Thoracic aorta (tissue), 2 donors: ENCODE data around the gene TRMT44. TPM values are rescaled to one million over a fixed set of nuclear protein-coding genes. Genes with fewer than 3 reads are reported as not detected.

Experiments
- ATAC-seq: fragments of 150-250 bp; one replicate; pipeline ENCODE4 v1.8.0; 2017; ENCODE audit warnings: low read depth; ENCODE audit not compliant: insufficient number of reproducible peaks, low FRiP score
- DNase-seq: peaks from one replicate; pipeline ENCODE4 v3.0.0-alpha.2; 2020; ENCODE audit warnings: low spot score
- H3K27ac ChIP-seq, 2 donors: fragments of 200-600 bp; sonication (generic); 1 replicate in 1 of 2; 2 replicates in 1 of 2; pipeline ENCODE4 v1.5.1; 2016; ENCODE audit warnings: mild to moderate bottlenecking in 2 of 2, moderate library complexity in 2 of 2
- H3K27me3 ChIP-seq: fragments of 200-600 bp; sonication (generic); replicated peaks from 2 replicates; pipeline ENCODE4 v1.6.0; 2016; ENCODE audit warnings: mild to moderate bottlenecking; ENCODE audit not compliant: insufficient read depth
- H3K36me3 ChIP-seq: fragments of 200-600 bp; sonication (generic); one replicate; pipeline ENCODE4 v1.5.1; 2016
- H3K4me1 ChIP-seq, 2 donors: fragments of 200-600 bp; sonication (generic); 1 replicate in 1 of 2; 2 replicates in 1 of 2; pipeline versions ENCODE4 v1.5.1 to v1.6.0; 2016; ENCODE audit warnings: low read depth in 2 of 2, mild to moderate bottlenecking in 1 of 2; ENCODE audit not compliant: control insufficient read depth in 1 of 2
- H3K4me3 ChIP-seq: fragments of 200-600 bp; sonication (generic); 2 replicates; pipeline ENCODE4 v1.5.1; 2016; ENCODE audit warnings: mild to moderate bottlenecking
- H3K9me3 ChIP-seq: fragments of 200-600 bp; sonication (generic); 2 replicates; pipeline ENCODE4 v1.5.1; 2016
- total RNA-seq, 2 donors: library from RNA; depleted of rRNA; stranded (reverse); fragments of >200 nt; gene quantifications; one replicate each; pipeline versions ENCODE4 v1.1.0 to v1.2.3, GENCODE V29; 2016
- TF ChIP-seq, protein P1 (sequence below): fragments of 200-600 bp; sonication (generic); IDR thresholded peaks from one replicate; pipeline ENCODE4 v1.5.1; 2019; ENCODE audit warnings: antibody characterized with exemption

Gene TRMT44
- total RNA-seq, 2 donors from 2014 or later: 19.8 to 30.5 TPM

DNA sequence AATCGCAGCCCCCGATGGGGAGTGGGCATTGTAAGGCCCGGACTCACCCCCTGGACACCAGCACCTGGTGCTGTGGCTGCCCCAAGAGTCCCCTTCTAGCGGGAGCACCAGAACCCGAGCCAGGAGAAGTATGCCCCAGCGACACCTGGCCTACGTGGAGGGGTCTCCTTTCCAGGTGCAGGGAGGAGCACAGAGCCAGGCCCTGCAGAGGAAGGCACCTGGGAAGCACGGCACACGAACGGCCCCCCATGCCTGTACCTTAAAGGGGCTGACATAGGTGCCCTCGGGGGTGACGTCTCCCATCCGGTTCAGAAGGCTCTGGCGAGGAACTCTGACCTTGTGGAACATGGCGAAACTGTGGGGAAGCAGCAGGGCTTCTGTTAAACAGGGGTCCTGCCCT lies 41.3 kb upstream of the TRMT44 start:
- H3K4me1 ChIP-seq: peaks cover 17 to 30% of the 10 kb centered on the region in 2 donors
- H3K9me3 ChIP-seq: no peaks in the 10 kb centered on the region
- ATAC-seq (no peak), DNase-seq (no peak)
- H3K27ac ChIP-seq: no peak overlapping the region
- H3K4me3 ChIP-seq: no peak overlapping the region
- peaks cover 18% of the 10 kb centered on the region for H3K36me3 ChIP-seq
- H3K27me3 ChIP-seq: no peaks in the 10 kb centered on the region
- TF ChIP-seq, protein P1, sequence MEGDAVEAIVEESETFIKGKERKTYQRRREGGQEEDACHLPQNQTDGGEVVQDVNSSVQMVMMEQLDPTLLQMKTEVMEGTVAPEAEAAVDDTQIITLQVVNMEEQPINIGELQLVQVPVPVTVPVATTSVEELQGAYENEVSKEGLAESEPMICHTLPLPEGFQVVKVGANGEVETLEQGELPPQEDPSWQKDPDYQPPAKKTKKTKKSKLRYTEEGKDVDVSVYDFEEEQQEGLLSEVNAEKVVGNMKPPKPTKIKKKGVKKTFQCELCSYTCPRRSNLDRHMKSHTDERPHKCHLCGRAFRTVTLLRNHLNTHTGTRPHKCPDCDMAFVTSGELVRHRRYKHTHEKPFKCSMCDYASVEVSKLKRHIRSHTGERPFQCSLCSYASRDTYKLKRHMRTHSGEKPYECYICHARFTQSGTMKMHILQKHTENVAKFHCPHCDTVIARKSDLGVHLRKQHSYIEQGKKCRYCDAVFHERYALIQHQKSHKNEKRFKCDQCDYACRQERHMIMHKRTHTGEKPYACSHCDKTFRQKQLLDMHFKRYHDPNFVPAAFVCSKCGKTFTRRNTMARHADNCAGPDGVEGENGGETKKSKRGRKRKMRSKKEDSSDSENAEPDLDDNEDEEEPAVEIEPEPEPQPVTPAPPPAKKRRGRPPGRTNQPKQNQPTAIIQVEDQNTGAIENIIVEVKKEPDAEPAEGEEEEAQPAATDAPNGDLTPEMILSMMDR: no peak

DNA sequence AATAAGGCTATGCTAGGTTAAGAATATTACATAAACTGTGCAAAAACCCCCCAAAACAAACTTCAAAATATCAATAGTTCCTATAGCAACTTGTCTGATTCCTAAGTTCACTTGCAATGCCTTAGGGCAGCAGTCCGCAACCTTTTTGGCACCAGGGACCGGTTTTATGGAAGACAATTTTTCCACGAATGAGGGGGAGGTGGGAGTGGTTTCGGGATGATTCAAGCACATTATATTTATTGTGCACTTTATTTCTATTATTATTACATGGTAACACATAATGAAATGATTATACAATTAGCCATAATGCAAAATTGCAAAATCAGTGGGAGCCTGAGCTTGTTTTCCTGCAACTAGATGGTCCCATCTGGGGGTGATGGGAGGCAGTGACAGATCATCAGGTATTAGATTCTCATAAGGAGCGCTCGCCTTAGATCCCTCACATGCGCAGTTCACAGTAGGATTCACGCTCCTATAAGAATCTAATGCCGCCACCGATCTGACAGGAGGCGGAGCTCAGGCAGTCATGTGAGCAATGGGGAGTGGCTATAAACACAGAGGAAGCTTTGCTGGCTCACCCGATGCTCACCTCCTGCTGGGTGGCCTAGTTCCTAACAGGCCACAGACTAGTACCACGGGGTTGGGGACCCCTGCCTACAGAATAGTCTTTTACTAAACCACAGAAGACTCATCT lies 39.8 kb upstream of the TRMT44 start:
- Histone ChIP-seq H3K27me3 (no peaks in the 10 kb centered on the region), H3K4me1 (peaks cover 12 to 23% of the 10 kb centered on the region in 2 donors), H3K4me3 (no peak overlapping the region), H3K27ac (no peak overlapping the region), H3K9me3 (no peaks in the 10 kb centered on the region), H3K36me3 (peaks cover 28% of the 10 kb centered on the region)
- DNase-seq: no peak
- no peak for ATAC-seq
- TF ChIP-seq, protein P1: no peak

DNA sequence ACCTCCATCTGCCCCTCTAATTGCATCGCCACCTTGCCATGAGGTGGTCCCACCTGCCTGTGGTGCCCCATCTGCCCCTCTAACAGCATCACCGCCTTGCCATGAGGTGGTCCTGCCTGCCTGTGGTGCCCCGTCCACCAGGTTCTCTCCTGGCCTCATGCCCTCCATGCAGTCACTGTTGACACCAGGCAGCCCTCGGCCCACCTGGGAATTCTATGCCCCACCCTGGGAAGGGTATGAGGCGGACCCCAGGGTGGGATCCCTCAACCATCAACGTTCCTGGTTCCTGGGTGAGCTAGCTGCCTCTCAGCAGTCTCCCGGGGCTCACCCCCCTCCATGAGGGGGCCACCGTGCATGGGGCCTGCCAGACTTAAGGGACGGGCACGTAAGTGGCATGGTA lies 38.9 kb upstream of the TRMT44 start:
- Histone ChIP-seq H3K36me3 (peaks cover 30% of the 10 kb centered on the region), H3K9me3 (no peaks in the 10 kb centered on the region), H3K27ac (peak overlapping the region; percentile 81 to 87), H3K4me1 (peaks cover 12 to 23% of the 10 kb centered on the region in 2 donors), H3K27me3 (no peaks in the 10 kb centered on the region), H3K4me3 (no peak overlapping the region)
- ATAC-seq: no peak
- no peak for DNase-seq
- TF ChIP-seq, protein P1: no peak

DNA sequence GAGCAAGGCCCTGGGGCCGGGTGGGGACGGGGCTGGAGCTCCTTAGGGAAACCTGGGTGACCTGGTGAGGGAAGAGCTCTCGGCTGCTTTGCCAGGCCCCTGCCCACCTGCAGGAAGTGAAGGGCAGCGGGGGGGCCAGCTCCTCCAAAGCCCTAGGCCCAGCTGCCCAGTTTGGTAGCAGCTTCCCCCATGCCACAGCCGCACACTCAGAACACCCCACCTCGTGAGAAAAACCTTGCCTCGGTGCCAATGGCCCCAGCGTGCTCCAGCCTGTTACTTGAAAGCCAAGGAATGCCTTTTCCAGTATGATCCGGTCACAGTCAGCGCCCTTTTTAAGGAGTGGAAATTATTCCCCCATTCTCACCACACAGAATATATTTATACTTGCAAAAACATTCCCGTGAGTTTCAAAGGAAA lies 38.4 kb upstream of the TRMT44 start:
- H3K27ac ChIP-seq: peak overlapping the region; percentile 81 to 87
- peak; percentile 87 for ATAC-seq
- TF ChIP-seq, protein P1: no peak
- H3K36me3 ChIP-seq: peaks cover 30% of the 10 kb centered on the region
- H3K27me3 ChIP-seq: no peaks in the 10 kb centered on the region
- DNase-seq: peak; percentile 49
- peaks cover 12 to 23% of the 10 kb centered on the region in 2 donors for H3K4me1 ChIP-seq
- no peaks in the 10 kb centered on the region for H3K9me3 ChIP-seq
- no peak overlapping the region for H3K4me3 ChIP-seq

DNA sequence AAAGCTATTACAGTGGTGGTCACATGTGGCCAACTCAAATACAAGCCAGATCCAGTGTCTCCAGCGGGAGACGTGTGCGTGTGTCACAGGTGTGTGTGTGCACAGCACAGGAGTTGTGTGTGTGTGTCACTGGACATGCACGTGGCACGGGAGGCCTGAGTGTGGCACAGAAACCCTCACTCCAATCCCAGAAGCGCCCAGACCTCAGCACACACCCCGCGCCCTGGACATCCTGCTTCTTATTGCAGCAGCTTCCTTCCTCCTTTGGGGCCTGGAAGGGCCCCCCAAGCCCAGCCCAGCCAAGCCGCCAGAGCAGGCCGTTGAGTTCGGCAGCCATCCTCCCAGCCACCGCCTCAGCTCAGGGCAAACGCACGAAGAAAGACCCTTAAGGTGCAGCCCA lies 37.9 kb upstream of the TRMT44 start:
- DNase-seq (no peak), ATAC-seq (no peak)
- peak overlapping the region; percentile 81 to 87 for H3K27ac ChIP-seq
- TF ChIP-seq, protein P1: no peak
- peaks cover 34% of the 10 kb centered on the region for H3K36me3 ChIP-seq
- no peaks in the 10 kb centered on the region for H3K27me3 ChIP-seq
- H3K4me1 ChIP-seq: peaks cover 12 to 23% of the 10 kb centered on the region in 2 donors
- no peaks in the 10 kb centered on the region for H3K9me3 ChIP-seq
- peak overlapping the region; percentile 5 for H3K4me3 ChIP-seq
